Peyer's patch (tissue), 4 donors: Measurements from ENCODE around the gene MAP2K7. TPM values are rescaled to one million over a fixed set of nuclear protein-coding genes. Genes with fewer than 3 reads are reported as not detected.
"Not testable (repeated sequence)": the region's sequence is repeated elsewhere in the genome, so short reads cannot be mapped to it uniquely, and the experiment has no call there.

Experiments
- DNase-seq, 3 donors: peaks; one replicate each; pipeline ENCODE4 v3.0.0-alpha.2; 2017 to 2019
- H3K27ac ChIP-seq, 4 donors: fragments of 200-600 bp; sonication (generic); one replicate each; pipeline ENCODE4 v1.5.1; 2016 to 2019
- H3K27me3 ChIP-seq, 2 donors: fragments of 200-600 bp; sonication (generic); one replicate each; pipeline ENCODE4 v1.5.1; 2019
- H3K36me3 ChIP-seq, 3 donors: fragments of 200-600 bp; sonication (generic); one replicate each; pipeline ENCODE4 v1.5.1; 2016 to 2019
- H3K4me1 ChIP-seq, 4 donors: fragments of 200-600 bp; sonication (generic); one replicate each; pipeline ENCODE4 v1.5.1; 2016 to 2019
- H3K4me3 ChIP-seq, 4 donors: fragments of 200-600 bp; sonication (generic); 1 replicate in 3 of 4; 2 replicates in 1 of 4; pipeline ENCODE4 v1.5.1; 2016 to 2019; ENCODE audit warnings: mild to moderate bottlenecking in 1 of 4
- H3K9me3 ChIP-seq, 4 donors: fragments of 200-600 bp; sonication (generic); one replicate each; pipeline ENCODE4 v1.5.1; 2016 to 2019; ENCODE audit warnings: mild to moderate bottlenecking in 1 of 4
- POLR2A ChIP-seq, 2 donors: fragments of 450-650 bp; IDR thresholded peaks; one replicate each; pipeline ENCODE4 v1.5.1; 2017; ENCODE audit warnings: antibody characterized with exemption in 2 of 2, mild to moderate bottlenecking in 2 of 2, moderate library complexity in 2 of 2
- total RNA-seq, 4 donors: library from RNA; depleted of rRNA; stranded (reverse); fragments of >200 nt; gene quantifications; one replicate each; pipeline ENCODE4 v1.1.0, GENCODE V29; 2016
- TF ChIP-seq, protein P1 (sequence below), 6 experiments: fragments of 450-650 bp in 4 of 6; fragments of 200-600 bp in 2 of 6; sonication (generic) in 1 of 6; IDR thresholded peaks; one replicate each; pipeline ENCODE4 v1.5.1; 2017 to 2019; ENCODE audit warnings: antibody characterized with exemption in 6 of 6, mild to moderate bottlenecking in 3 of 6, moderate library complexity in 1 of 6

Gene MAP2K7
- total RNA-seq, 4 donors from 2014 or later = 16.6 to 39.3 (median 35.0) TPM

DNA sequence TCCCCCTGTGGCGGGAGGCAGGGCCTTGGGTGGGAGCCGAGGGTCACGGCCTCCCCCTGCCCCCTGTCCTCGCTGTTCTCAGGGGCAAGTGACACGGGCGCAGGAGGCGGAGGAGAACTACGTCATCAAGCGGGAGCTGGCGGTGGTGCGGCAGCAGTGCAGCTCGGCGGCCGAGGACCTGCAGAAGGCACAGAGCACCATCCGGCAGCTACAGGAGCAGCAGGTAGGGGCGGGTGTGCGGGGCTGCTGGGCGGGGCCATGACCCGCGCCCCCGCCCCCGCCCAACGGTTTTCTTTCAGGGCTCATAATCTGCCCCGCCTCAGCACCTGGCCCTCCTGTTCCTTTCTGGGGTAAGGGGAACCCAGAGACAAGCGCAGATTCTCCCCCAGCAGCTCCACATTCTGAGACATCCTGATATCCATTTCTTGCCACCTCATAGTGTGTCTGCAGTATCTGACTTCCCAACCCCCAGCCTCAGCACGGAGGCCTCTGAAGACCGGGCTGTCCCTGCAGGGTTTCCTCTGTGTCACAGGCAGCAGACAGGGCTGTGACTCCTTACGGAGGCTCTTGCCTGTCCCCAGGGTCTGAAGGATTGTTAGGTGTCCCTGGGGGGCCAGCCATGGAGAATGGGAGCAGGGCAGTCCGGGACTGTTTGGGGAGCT is 45.4 kb upstream of the MAP2K7 start:
- no peak overlapping the region for H3K4me3 ChIP-seq
- H3K27ac ChIP-seq = no peak overlapping the region
- H3K36me3 ChIP-seq = no peaks in the 10 kb centered on the region
- no peaks in the 10 kb centered on the region for H3K9me3 ChIP-seq
- peak in 1 of 3 donors; percentile 52 for DNase-seq
- TF ChIP-seq POLR2A (IDR thresholded peaks at IDR 0.05) = no peak
- TF ChIP-seq, protein P1, sequence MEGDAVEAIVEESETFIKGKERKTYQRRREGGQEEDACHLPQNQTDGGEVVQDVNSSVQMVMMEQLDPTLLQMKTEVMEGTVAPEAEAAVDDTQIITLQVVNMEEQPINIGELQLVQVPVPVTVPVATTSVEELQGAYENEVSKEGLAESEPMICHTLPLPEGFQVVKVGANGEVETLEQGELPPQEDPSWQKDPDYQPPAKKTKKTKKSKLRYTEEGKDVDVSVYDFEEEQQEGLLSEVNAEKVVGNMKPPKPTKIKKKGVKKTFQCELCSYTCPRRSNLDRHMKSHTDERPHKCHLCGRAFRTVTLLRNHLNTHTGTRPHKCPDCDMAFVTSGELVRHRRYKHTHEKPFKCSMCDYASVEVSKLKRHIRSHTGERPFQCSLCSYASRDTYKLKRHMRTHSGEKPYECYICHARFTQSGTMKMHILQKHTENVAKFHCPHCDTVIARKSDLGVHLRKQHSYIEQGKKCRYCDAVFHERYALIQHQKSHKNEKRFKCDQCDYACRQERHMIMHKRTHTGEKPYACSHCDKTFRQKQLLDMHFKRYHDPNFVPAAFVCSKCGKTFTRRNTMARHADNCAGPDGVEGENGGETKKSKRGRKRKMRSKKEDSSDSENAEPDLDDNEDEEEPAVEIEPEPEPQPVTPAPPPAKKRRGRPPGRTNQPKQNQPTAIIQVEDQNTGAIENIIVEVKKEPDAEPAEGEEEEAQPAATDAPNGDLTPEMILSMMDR (IDR thresholded peaks at IDR 0.05) = no peak
- no peaks in the 10 kb centered on the region for H3K27me3 ChIP-seq
- peaks cover 0 to 22% (median 14%) of the 10 kb centered on the region in 4 donors for H3K4me1 ChIP-seq

DNA sequence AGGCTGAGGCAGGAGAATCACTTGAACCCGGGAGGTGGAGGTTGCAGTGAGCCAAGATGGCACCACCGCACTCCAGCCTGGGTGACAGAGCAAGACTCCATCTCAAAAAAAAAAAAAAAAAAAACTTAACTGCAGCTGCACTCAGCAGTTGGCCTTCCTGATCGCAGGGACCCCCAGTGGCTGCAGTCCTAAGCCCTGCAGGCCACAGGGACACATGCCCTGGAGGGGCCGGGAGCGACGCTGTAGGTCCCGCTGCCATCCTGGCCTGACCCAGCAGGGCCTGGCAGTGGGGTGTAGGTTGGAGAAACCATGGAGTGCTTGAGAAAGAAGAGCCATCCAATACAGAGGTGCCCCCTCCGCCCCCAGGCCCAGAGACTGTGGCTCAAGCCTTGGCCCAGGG is 44.6 kb upstream of the MAP2K7 start:
- DNase-seq, H3K27ac ChIP-seq, H3K27me3 ChIP-seq, H3K4me3 ChIP-seq, H3K36me3 ChIP-seq, H3K9me3 ChIP-seq: not testable (repeated sequence)
- H3K4me1 ChIP-seq = peaks cover 0 to 23% (median 12%) of the 10 kb centered on the region in 4 donors

DNA sequence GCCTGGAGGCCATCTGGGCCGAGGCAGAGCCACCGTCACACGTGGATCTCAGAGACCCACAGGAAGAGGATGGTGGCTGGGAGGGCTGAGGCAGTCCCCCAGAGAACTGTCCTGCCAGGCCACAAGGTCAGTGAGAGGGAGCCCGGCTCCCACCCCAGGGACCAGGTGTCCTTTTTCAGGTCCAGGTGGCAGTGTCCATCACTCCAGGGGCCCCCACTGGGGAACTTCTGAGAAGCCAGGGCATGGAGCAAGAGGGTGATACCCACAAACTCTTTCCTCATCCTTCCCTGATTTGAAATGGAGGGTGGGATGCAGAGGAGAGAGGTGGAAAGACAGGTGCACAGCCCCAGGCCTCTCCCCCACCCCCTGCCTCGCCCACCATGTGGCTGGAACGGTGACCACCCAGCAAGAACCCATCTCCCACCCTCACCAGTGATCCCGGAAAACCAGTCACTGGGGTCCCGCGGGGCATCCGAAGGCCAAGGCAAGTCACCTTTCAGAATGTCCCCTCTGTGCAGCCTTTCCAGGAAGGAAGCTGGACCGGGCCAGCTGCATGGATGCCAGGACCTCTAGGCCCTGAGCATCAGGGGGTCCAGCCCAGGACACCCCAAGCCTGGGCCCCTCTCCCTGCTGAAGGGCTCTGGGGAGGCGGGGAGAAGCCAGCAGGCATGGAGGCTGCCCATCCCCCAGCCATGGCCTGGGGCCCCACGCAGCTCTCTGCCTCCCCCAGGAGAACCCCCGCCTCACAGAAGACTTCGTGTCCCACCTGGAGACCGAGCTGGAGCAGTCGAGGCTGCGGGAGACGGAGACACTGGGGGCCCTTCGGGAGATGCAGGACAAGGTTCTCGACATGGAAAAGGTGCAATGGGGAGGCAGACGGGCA is 43.6 kb upstream of the MAP2K7 start:
- TF ChIP-seq, protein P1 (IDR thresholded peaks at IDR 0.05) = no peak
- TF ChIP-seq POLR2A (IDR thresholded peaks at IDR 0.05) = no peak
- H3K27ac ChIP-seq = no peak overlapping the region
- no peaks in the 10 kb centered on the region for H3K36me3 ChIP-seq
- no peak overlapping the region for H3K4me3 ChIP-seq
- peaks cover 0 to 23% (median 12%) of the 10 kb centered on the region in 4 donors for H3K4me1 ChIP-seq
- H3K27me3 ChIP-seq = no peaks in the 10 kb centered on the region
- H3K9me3 ChIP-seq = no peaks in the 10 kb centered on the region
- peak in 1 of 3 donors; percentile 39 for DNase-seq

DNA sequence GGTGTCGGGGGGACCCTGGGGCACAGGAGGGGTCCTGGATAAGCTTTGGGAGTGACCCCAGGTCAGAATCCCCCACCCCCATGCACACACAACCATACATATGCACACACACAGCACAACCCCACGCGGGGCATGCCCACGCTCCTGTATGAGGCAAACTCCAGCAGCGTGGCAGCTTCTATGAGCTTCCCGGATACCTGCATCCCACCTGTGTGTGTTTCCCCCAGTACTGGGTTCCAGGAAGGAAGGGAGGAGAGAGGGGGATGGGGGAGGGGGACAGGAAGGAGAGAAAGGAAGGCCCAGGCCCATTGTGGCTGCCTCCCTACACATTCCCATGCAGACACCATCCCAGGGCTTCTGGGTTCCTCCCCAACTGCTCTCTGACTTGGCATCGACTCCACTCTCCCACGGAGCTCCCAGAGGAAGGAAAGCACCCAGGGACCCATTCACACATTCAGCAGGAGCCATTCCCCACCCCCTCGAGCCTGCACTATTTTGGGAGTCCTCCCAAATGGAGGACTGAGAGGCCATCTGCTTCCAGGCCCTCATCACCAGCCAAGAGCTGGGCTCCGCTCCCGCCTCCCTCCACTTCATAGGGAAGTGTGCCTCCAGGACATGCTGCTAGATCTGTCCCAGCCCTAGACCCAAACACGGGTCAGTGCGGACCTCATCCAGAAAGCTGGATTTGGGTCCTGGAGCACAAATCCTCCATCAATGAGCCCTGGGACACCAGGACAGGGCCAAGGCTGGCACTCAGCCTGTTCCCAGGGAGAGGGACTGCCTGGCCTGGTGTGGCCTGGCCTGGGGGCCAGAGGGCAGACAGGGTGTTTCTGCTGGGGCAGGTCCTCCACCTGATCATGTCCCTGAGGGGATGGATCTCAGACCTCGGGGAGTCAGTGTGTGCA is 42.7 kb upstream of the MAP2K7 start:
- Histone ChIP-seq H3K36me3 (no peaks in the 10 kb centered on the region), H3K4me1 (peaks cover 0 to 23% (median 12%) of the 10 kb centered on the region in 4 donors), H3K9me3 (no peaks in the 10 kb centered on the region), H3K4me3 (no peak overlapping the region), H3K27me3 (no peaks in the 10 kb centered on the region), H3K27ac (no peak overlapping the region)
- peak in 1 of 3 donors; percentile 38 for DNase-seq
- no peak for TF ChIP-seq POLR2A (IDR thresholded peaks at IDR 0.05)
- TF ChIP-seq, protein P1 (IDR thresholded peaks at IDR 0.05) = no peak

DNA sequence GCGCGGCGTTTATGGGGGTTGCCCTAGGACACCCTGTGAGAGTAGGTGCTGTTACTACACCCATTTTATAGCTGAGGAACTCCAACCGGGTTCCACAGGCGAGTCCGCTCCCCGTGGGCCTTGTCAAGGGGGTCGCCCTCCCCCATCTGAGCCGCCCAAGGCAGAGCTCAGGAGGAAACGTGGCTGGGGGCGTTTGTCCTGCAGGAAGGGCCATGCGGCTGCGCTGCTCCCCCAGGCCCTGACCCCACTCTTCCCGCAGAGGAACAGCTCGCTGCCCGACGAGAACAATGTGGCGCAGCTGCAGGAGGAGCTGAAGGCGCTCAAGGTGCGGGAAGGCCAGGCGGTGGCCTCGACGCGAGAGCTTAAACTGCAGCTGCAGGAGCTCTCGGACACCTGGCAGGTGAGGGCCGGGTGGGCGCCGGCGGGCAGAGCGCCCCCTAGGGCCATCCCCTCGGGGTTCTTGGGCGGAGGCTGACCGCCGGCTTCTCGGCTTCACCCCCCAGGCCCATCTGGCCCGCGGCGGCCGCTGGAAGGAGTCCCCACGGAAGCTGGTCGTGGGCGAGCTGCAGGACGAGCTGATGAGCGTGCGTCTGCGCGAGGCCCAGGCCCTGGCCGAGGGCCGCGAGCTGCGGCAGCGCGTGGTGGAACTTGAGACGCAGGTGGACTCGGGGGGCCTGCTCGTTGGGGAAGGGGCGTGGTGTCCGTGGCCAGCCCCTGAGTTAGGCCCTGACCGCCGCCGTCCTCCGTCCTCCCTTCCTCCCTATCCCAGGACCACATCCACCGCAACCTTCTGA is 41.9 kb upstream of the MAP2K7 start:
- H3K27me3 ChIP-seq = no peaks in the 10 kb centered on the region
- H3K4me3 ChIP-seq = peak overlapping the region; percentile 4 to 46 (median 35)
- DNase-seq = peak in 1 of 3 donors; percentile 51
- TF ChIP-seq, protein P1 (IDR thresholded peaks at IDR 0.05) = no peak
- no peak for TF ChIP-seq POLR2A (IDR thresholded peaks at IDR 0.05)
- peaks cover 0 to 23% (median 12%) of the 10 kb centered on the region in 4 donors for H3K4me1 ChIP-seq
- H3K9me3 ChIP-seq = no peaks in the 10 kb centered on the region
- H3K27ac ChIP-seq = no peak overlapping the region
- no peaks in the 10 kb centered on the region for H3K36me3 ChIP-seq
